HG03354 (cell line): ENCODE data around the gene LHPP.
A peak's percentile ranks its signal among the peaks of the same experiment; 100 is the strongest.

Experiments used
- ATAC-seq: cut with Tn5 transposase; IDR thresholded peaks from one replicate; pipeline ENCODE4 v1.9.1; 2021; ENCODE audit warnings: mild to moderate bottlenecking; ENCODE audit not compliant: unreplicated experiment, poor library complexity, severe bottlenecking

The LHPP gene

DNA sequence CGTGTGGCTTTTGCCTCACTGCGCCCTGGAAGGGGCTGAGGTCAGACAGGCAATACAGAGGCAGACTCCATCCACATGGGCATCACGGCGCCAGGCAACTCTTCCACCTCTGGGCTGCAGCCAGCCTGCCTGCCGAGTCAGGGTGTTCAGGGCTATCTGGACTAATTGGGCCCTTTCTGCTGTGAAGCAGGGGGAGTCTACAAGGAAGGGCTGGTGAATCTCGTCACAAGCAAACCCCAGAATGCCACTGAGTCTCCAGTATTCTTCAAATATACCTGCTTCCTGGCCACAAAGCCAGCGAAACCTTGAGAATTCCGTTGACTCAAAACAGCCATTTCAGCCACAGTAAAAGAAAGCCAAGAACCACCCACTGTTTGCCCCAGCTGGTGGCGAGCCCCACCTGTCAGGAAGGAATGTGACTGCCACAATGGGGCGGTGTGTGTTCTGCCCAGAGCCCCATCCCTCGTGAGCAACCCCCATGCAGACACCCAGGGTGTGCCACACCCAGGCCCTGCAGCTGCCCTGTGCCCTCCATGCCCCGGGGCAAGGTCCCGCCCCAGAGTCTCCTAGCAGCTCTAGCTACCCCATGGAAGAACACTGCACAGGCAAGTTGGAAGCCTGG lies 165.2 kb downstream of the LHPP start:
- peak; percentile 71 for ATAC-seq

DNA sequence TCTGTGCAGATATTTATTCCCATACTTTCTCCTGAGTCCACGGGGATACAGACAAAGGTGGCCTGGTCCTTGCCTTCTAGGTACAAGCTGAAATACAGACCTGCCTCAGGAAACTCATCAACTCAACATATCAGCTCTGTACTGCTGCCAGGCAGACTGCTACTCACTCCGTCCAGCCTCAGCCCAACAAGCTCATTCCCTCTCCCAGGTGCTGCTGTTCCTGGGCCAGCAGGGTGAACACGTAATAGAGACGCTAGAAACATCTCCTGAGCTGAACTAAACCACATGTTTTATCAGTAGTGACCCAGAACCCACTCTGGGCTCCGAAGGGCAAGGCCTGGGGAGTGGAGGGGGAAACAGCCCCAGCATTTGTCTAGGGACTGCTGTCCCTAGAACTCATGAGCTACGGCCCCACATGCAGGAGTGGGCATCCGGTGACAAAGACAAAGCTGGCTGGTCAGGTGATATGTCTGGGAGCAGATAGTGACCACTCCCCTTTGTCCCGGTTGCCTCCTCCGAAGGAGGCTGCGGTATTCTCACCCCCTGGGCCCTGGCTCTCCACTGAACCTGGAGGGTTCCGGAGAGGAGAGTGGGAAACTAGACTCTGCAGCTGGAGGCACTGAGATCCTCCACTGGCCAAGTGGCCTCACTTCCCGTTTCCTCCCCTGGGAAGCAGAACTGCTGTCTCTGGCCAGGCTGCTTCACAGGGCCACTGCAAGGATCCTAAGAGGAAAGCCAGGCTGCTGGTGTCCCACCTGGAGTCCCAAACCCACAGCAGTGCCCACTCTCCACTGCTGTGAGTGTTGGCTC lies 166.4 kb downstream of the LHPP start:
- ATAC-seq, result no peak

DNA sequence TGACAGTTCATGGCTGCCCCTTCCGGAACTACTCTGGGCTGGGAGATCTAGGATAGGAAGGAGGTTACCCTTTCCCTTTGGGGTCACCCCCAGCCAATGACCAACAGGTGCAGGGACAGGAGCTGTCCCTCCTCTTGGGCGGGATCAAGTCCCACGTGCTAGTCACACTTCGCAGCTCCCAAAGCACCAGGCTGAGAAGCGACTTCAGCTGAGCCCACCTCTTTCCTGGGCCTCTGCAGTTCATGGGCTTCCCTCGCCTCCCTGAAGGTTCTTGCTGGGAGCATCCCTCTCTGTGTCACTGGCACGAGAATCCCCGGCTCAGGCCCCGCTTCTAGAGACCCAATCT lies 167.0 kb downstream of the LHPP start:
- no peak for ATAC-seq

DNA sequence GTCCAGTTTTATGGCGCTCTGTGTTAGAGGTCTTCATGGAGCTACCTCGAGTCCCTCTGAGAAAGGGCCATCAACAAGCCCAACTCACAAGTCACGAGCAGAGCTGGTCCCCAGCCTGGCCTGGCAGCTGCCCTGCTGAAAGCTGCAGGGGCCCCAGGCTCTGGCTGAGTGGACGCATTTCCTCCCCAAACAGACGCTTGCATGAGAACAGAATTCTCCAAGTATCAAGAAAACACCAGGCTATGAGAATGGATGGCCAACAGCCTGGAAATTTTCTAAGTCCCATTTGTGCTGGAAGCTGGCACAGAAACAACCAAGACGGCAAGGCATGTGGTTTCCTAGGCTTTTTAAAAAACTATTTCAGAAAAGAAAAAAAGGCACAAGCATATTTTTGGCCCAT lies 167.8 kb downstream of the LHPP start:
- ATAC-seq, result no peak

DNA sequence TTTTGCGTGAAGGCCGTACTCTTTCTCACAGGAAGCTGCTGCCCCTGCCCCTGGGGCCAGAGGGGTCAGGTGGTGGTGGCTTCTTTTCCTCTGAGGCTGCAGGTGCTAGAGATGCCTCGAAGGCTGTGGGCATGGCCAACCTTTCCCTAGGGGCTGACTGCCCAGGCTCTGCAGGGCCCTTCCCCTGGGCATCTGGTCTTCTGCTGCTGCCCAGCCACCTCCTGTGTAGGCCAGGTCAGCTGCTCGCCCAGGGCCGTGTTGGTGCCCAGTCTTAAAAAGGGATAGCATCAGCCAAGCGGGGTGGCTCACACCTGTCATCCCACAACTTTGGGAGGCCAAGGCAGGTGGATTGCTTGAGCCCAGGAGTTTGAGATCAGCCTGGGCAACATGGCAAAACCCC lies 168.2 kb downstream of the LHPP start:
- ATAC-seq, result no peak

DNA sequence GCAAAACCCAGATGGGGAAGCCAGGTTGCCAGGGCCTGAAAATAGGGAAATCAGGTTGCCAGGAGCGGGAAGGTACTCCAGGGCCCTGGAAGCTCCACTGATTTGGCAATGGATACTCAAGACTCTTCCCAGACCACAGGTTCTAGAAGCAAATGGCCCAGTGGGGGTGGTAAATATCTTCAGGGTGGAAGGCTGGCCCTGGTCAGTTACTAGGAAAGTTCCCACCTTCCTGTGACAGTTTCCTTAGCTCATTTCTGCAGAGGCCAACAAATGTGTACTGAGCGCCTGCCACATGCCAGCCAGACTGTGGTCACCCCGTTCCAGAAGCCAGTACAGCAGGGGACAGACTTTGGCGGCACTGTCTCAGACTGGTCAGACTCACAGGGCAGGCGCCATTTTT lies 168.9 kb downstream of the LHPP start:
- ATAC-seq, result no peak

DNA sequence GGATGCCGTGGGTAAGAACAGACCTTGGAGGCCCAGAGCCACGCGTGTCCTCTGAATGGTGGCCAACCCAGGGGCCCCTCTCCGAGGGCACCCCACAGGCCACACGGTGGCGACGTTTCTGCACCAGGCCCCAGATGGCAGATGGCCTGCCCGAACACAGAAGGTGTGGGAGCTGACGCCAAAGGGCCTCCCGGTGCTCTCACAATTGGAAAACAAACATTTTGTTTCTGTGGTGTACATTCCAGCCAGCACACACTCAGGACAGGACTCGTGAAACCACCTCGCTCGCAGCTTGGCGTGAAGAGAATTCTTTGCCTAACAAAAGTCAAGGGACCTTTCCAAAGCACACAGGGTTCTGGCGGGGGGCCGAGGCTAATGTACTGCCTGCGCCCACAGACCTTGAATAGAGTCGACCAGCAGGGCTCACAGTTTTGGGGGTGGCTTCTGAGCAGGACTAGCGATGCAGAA lies 170.5 kb downstream of the LHPP start:
- no peak for ATAC-seq

DNA sequence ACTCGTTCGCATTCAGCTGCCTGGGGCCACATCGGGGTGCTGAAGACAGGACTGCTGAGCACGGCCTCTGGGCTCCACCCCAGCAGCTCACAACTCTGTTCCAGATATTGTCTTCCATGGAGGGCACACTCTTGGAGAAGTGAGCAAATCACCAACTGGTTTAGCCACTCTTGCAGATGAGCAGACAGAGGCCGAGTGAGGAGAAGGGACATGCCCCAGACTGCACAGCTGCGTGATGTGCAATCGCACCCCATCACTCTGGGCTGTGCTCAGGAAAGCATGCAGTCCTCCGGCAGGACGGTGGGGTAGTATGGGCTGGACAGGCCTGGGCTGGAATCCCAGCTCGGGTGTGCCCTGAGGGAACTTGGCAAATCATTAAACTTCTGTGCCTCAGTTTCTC lies 170.9 kb downstream of the LHPP start:
- ATAC-seq, result no peak

DNA sequence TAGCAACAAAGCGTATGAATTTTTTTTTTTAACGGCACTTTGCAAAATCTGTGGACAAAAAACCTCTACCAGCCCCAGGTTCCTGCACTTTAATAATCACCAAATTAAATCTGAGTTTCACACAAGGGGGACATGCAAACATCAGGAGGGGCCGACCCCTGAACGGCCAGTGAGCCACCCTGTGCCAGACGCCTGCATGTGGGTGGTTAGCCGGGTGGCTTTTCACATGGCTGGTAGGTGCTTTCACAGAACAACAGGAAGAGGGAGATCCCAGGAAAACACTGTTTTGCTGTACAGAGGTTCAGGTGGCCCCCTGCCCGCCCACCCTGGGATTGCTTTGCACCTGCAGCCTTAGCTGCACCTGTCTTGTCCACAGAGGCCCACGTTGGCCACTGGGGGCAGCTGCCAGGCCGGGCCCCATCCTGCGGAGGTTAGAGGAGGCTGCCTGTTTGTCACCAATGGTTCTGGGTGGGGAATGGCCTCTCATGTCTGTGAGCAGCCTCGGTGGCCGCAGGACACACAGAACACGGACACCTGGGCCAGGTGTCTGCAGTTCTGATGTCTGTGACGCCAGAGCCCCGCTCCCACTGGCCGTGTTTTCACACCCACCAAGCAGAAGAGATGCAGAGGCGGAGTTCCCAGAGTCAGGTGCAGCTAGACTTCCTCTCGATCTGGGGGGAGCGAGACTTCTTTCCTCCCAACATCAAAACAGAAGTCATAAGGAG lies 174.8 kb downstream of the LHPP start:
- ATAC-seq, result no peak

DNA sequence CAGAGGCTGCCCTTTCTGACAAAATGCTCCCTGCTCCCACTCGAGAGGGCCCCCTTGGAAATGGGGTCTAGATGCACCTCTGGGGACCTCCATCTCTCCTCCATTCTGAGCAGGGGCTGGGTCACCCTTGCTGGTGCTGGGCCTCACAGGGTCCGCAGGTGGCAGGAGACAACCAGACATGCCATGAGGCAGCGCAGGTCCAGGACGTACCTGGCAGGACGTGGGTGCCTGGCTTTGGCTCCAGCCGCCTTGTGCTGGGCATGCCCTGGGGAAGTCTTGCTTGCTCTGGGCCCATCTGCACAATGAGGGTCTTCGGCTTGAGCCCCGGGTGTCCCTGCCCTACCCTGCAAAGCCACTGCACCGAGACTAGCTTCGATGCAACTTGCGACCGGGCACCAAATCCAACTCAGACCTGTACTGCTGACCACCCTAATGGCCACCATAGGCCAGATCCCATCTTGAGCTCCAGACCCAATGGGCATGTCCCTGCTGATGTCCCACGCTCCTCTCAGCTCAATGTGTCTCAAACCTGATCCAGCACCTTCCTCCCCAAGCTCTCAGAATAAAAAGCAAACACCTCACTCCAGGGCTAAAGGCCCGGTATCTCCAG lies 175.6 kb downstream of the LHPP start:
- ATAC-seq, result no peak

DNA sequence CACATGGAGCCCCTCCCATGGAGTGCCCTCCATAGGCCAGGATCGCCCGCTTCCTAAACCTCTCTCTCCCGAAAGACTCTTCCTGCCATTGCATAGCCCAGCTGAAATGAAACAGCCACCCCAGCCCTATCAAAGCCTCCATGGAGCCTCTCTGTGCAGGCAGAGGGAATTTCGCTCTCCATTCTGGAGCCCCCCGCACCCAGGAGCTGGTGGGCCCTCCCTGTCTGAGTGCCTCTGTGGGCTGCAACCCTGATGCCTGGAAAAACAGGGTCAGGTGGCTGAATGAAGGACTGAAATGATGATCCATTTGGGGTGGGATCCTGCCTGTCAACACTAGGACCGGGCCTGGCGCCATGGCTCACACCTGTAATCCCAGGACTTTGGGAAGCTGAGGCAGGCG lies 176.1 kb downstream of the LHPP start:
- no peak for ATAC-seq

DNA sequence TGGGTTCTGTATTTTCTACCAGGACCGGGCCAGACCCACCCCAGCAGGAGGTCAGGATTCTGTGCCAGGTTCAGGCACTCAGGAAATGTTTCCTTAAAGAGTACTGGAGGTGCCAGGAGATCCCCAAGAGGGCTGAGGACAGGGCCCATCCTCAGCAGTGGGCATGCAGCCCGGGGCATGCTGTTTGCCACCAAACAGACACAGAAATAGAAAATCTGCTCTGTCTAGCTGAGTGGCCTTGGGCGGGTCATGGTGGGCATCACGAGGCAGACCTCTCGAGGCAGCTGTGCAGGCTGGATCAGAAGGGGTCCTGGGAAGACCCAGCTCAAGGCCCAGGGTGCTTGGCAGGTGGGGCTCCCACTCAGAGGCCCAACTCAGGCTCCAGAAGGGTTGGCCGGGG lies 177.6 kb downstream of the LHPP start:
- ATAC-seq, result no peak

DNA sequence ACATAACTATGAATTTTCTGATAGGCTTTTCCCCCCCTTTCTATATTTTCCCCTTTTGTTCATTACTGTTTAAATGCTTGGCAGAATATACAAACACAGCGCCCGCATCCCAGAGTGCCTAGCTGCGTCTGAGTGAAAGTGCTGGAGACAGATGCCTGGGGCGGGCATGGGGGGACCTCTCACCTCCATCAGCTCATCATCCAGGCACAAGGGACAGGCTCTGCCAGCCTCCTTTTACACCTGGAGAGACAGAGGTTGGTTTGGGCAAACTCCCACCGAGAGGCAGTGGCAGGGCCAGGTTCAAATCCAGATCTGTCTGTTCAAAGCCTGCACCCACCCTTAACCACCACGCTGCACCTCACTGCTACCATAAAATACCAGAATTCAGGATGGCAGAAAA lies 178.0 kb downstream of the LHPP start:
- no peak for ATAC-seq

DNA sequence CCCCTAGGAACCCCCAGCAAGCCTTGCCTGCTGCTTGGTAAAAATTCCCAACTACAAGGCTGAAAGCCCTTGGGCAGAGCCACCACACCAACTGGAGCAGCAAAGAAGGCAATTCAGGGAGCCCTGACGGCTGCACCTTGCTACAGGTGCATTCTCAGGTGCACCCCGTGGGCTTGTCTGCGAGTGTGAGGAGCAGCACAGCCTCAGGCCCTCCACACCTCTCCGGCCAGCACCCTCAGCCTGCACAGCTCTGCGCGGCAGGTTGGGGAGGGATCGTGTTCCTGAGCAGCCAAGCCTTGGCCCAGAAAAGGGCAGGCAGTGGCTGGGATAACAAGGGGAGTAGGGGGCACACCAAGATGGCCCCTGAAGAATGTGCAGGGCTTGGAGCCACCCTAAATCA lies 178.4 kb downstream of the LHPP start:
- no peak for ATAC-seq

DNA sequence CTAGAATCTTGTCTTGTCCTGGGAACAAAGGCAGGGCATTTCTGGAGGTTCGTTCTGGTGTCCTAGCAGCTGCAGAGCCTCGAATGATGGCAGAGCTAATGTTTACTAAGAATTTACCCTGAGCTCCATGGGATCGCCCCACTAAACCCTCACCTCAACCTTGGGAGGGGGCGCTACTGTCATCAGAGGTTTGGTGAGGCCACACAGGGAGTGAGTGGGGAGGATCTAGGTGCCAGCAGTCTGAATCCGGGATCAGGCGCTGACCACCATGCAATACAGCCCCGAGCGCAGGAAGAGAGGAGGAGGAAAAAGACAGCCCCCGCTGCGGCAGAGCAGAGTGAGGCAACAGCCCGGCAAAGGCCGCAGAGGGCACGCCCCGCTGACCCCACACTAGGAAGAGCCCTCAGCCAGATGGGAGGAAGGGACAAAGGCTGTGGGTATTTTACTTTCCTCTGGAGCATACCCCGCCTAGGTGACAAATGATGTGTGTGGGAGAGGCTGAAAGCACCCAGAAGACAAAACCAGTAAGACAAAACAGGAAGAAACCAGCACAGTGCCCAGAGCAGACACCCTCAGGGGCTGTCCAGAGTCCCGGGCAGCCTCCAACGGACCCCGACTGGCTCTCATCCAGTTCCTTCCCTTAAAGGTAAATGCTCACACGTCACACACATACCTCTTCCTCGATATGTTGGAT lies 179.1 kb downstream of the LHPP start:
- ATAC-seq, result peak; percentile 49

DNA sequence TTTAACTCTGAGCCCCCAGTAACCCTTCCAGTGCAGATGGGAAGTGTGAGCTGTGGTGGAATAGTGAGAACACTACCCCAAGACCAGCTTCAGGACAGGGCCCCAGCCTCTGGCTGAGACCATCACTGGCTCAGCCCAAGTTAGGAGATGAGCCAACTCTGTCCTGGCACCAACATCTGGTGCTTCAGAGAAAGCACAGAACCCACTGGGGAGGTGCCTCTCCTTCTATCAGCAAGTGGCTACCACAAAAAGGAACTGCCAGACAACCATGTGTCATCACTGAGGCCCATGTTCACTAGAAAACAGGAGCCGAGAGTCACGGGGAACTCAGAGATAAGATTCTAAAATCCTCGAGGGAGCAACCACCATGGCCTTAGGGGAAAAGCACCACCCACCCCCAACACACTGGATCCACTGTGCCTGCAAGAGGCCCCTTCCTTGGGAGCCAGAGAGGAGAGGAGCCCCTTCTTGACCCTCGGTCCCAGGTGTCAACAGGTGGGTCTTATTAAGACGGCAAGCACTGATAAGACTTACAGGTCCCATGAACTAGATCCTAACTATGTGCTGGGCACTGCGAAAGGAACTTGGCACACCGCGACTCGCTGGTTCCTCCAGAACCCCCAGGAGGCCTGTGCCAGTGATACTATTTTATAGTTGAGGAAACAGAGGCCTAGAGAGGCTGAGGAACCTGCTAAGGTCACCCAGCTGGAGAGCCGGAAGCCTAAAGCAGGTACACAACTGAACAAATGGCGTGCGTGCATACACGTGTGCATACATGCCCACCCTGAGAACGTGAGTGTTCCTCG lies 179.9 kb downstream of the LHPP start:
- peak; percentile 53 for ATAC-seq

DNA sequence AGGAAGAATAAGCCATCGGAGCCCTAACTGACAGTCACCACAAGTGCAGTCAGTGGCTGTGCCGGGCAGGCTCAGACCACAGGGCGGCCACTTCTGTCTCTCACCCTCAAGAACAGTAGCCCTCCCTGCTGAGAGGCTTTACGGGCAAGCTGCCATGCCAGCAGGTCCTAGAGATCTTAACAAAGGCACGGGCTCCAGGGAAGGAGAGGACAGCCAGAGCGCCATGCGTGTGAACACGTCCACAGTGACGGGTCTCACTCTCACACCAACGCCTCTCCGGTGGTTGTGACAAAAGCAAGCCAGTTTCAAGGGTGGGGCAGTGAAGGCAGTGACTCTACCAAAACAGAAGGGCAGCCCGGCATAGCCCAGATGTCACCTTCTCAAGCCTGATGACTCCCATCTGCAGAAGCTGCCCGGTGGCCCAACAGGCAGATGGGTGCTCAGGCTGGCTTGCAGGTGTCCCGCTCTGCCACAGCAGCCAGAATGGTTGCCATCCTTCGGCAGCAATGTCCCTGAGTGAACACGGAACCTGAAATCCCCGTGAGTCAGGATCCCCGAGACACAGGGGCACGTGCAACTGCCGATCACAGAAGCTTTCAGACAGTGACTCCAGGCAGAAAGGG lies 180.6 kb downstream of the LHPP start:
- ATAC-seq, result no peak

DNA sequence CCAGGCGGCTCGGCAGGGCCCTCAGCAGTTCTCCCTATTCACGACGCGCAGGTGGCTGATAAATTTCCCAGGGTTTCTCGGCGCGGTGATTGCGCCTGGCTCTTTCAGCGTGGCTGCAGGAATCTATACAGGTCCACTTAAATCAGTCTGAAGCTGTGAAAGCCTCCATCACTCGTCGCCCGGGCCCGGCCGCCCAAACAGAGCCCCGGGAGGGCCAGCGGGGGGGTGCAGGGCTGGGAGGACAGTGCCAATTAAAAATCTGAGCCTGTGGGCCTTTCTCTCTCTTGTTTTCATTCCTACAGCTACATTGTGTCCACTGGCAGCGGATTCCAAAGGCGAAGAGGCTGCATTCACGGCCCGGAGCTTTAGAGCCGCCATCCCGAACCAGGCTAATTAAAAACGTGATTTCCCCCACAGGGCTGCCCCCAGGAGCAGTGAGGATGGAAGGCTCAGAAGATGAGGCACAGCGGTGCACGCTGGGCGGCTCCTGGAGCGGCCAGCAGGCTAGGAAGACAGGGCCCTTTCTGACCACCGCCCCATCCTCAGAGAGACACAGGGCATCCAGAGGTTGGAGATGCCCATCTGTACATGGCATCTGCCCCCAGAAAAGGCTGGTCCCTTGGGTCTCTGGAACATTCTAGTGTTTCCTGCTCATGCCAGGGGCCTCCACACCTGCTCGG lies 181.8 kb downstream of the LHPP start:
- no peak for ATAC-seq
